Measurements from ENCODE around the gene HPF1.
"Not testable (repeated sequence)": the region's sequence is repeated elsewhere in the genome, so short reads cannot be mapped to it uniquely, and the experiment has no call there.

HPF1 gene

GRCh38 chr4:169757575-169758184 lies at the start of gene HPF1:
Gene HPF1, minus strand, starts transcription at chr4:169757944. Its CDS starts 67 bp downstream, at chr4:169757877.
- peak; percentile 96 for FAIRE-seq

GRCh38 chr4:169806770-169807169 lies 49.0 kb upstream of the HPF1 start:
- FAIRE-seq, result not testable (repeated sequence)

DNA sequence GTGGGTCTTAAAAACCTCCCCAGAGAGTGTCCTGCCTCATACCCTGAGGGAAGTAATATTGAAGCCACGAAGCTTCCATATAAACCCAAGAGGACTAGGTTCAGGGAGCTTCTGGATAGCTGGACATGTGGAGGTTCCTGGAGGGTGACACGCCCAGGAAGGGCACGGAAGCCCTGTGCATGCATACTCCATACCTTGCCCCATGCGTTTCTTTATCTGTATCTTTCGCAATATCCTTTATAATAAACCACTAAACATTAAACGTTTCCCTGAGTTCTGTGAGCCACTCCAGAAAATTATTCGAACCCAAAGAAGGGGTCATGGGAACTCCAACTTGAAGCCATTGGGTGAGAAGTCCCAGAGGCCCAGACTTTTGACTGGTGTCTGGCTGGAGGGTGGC lies 45.7 kb upstream of the HPF1 start:
- no peak for FAIRE-seq

DNA sequence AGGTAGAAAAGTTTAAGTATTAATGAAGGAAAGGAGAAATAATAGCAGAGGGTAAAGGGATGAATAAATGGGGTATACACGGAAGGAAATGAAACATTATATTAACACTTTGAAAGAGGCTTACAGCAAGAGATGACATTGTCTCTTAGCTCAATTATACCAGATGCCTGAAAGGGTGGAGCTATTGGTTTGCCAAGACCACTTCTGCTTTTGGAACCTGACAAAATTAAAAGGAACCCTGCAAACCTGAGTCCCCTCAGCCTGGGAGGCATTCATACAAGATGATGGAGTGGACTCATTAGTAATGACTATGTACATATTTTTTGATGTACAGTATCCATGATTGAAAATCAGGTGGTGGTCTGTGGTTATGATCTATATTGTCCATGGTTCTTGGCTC lies 45.1 kb upstream of the HPF1 start:
- FAIRE-seq, result no peak

DNA sequence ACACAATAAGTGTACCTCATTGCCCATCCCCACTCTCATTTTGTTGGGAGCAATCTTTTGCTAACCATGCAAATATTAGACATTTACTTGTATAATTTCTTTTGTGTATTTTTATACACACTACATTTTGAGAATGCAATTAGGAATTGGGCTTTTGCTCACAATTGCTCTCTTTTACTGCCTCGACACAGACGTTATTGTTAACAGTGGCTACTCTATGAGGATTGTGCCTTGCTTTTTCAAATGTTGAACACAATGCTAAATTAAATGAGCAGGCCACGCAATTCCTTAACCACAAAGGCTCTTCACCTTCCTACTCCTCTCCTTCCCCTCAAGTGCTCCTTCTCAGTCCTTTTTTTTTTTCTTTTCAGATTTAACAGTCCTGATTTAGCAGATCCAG lies 42.8 kb upstream of the HPF1 start:
- no peak for FAIRE-seq

- FAIRE-seq, result no peak
These were observed 41.5 kb upstream of the HPF1 start for GRCh38 chr4:169799260-169799659.

DNA sequence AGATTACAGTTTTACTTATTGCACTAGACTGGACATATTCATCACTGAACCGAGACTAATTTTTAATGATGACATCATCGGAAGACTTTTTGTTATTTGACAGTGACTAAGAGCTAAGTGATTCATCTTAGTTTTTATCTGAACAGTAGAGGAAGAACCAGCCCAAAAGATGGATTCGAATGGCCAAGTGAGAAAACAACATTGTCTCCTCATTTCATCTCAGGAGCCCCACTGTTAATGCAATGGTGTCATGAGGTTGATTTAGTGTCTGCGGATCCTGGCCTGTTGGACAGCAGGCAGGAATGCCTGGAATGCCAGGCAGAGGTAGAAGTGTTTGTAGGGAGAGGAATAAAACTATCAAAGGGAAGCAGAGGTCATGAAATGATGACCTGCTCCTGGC lies 37.8 kb upstream of the HPF1 start:
- FAIRE-seq, result no peak

DNA sequence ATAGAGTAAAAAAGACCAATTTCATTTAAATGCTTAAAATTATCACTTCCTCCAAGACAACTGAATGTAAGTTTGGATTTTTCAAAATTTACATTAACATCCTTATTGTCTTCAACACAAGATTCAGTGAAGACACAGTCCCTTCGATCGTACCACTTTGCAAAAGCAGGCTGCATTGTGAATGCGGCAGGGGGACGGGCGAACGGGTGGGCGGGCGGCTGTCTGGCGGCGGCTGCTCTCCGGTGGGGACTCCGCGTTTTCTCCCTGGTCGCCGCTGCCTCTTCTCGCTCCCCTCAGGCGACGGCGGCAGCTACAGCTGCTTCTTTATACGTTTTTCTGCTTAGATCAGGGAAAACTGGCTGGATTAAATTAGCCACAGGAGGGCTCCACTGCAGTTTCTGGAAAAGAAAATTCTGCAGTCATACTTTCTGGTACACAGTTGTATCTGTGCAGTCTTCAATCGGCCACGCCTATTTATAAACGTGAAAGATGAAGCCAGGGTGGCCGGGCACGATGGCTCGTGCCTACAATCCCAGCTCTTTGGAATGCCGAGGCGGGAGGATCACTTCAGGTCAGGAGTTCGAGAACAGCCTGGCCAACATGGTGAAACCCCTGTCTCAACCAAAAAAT lies 33.9 kb upstream of the HPF1 start:
- FAIRE-seq, result no peak

GRCh38 chr4:169791062-169791461 lies 33.3 kb upstream of the HPF1 start:
- no peak for FAIRE-seq

DNA sequence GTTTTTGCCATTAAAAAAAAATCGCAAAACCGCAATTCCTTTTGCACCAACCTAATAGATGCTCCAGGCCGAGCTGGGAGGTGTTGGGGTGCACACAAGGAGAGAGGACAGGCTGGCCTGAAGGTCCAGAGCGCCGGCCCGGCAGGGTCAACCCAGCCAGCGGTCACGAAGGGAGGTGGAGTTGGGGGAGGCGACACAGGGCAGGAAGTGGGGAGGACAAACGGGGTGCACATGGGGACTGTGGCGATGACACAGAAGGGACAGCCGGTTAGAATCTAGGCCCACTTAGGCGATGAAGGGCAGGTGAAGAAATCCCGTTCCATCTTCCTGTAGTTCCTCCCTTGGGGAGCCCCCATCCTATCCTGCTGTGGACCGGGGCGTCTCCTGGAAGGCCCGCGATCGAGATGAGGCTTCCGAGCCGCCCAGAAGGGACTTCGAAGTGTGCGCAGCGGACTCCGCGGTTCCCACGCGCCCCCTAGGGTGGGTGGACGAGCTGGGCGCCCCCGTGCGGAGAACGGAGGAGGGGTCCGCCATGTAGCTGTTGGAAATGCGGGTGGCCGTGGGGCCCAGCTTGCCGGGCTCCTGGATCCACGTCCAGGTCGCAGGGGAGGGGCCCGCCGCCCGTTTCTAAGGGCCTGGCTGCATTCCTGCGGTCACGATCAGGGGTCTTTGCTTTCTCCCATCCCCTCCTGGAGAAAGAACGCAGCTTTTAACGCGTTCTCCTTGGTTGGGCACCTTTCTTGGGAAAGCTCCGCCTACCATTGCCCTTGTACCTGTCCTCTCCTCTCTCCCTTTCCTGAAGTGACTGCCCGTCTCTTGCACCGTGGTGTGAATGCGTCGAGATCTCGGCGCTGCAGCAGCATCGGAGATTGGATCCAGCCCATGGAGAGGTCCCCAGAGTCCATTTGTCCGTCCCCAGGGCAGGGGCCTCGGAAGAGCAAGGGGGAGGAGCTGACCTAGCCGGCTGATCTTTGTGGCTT lies 17.0 kb upstream of the HPF1 start:
- FAIRE-seq, result no peak

DNA sequence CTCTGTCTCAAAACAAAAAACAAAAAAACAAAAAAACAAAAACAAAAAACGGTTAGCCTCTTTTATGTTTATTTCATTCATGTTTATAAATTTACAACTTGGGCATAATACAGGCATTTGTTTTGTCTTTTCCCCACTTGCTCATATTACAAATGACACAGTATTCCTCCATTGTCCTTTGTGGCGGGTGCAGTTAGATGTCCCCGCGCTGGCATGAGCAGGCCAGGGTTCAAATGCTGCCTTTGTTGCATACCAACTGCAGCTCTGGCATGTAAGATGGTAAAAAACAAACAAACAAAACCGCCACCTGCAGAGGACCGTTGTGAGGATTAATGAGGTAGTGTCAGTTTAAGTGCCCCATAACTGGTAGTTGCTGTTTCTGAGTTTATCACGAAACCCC lies 16.1 kb upstream of the HPF1 start:
- no peak for FAIRE-seq

DNA sequence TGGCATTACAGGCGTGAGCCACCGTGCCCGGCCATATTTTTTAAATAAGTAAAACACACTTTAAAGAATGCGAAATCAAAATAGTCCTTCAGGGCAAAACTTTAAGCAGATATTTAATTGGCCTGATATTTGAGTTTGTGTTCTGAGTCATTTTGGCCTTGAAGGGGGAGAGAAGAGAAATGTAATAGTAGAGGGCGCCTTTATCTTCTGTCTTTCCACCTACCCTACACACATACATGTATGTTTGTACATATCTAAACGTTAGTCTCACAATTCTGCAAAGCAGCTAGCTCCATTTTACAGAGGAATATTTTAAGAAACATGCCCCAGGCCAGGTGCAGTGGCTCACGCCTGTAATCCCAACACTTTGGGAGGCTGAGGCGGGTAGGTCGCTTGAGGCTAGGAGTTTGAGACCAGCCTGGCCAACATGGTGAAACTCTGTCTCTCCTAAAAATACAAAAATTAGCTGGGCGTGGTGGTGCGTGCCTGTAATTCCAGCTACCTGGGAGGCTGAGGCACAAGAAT lies 13.9 kb upstream of the HPF1 start:
- not testable (repeated sequence) for FAIRE-seq

GRCh38 chr4:169770416-169770815 lies 12.7 kb upstream of the HPF1 start:
- no peak for FAIRE-seq

DNA sequence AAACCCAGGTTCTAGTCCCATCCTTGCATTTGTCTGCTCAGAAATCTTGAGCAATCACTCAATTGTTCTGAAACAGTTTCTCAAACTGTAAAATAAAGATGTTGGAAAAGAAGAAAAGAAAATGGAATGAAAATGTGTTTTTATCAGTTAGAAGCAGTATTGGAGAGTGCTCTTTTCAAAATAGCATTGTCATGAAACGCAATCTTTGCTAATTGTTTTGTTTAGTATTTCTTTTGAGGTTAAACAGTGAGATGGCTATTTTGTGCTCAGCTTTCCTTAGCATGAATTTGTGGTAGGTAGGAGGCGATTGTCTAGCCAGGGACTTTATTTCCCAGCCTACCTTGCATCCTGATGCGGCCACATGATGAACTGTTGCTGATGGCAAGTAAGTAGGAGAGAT lies 10.6 kb upstream of the HPF1 start:
- no peak for FAIRE-seq

DNA sequence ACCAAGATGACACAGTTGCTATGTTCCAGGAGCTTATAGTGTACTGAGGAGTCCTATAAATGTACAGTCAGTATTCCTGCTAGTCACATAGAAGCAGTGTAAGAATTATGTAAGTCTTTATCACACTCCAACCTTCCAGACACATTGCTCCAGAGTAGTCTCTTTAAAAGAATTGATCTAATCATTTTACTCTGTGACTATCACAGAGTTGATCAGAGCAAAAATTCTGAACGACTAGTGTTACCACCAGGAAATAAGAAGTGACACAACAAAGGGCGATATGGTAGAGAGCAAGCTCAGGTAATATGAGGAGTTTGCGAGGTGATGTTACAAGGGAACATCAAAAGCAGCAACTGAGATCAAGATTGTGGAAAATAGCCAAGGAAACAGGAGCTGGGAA lies 9.0 kb upstream of the HPF1 start:
- FAIRE-seq, result no peak

DNA sequence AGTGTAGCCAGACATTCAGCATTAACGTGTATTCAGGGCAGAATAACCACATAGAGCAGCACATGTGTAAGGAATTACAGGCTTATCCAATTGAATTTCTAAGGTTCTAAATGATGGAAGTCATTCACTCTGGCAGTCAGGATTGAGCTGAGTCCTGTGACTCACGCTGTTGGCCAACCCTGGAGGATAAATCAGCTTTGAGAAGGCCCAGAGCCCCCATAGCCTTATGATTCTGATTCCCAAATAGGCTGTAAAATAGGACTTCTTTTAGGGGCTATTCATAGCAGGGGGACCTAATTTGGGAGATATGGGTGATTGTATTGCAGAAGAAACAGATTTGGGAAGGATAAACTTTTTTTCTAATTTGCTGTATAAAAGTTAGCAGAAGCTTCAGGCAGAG lies 8.1 kb upstream of the HPF1 start:
- no peak for FAIRE-seq

DNA sequence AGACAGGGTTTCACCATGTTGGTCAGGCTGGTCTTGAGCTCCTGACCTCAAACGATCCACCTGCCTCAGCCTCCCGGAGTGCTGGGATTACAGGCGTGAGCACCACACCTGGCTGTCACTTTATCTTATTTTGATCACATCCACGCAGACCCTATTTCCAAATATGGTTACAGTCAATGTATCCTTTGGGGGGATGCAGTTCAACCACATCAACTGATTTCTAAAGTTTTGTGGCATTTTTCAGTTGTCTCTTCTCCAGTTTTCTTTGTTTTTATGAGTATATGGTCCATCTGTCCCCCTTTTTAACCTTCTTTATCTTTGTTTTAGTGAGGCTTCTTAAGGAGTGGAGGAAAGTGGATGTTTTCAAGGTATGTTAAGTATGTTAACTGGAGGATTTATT lies 4.1 kb upstream of the HPF1 start:
- no peak for FAIRE-seq

DNA sequence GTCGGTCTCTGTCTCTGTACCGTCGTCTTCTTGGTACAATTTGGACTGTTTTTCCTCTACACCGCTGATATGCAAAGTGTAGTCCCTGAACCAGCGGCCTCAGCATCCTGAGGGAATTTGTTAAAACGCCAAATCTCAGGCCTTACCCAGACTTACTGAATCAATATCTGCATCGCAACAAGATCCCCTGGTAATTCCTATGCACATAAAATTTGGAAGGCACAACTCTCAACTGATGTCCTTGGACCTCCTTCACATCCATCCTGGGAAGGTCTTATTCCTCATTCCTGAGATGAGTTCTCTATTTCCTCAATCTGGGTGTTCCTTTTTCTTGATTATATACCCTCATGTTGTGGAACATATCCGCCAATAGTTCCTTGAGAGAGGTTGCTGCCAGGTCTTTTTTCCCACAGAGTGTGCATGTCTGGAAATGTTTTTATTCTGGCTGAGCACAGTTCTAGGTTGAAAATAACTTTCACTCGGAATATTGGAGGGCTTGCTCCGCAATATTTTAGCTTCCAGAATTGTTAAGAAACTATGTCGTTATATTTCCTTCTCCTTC lies 738 bp upstream of the HPF1 start:
- FAIRE-seq, result no peak

GRCh38 chr4:169756971-169757574 lies 671 bp downstream of the HPF1 start:
- no peak for FAIRE-seq

DNA sequence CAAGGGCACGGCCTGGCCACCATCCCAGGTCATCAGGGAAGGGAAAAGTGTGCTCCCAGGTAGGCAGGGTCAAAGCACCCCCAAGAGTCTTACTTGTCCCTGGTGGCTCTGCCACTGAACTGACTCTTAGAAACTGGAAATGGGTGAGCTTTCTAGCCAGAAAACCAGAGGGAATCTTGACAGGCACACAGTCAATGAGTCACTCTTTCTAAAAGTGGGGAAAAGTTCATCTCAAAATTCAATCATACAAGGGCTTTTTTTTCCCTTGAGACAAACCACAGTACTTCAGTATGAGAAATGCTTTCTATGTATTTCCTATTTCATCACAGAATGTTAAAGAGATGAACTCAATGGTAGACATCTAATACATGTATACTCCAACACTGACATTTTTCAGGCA lies 12.5 kb downstream of the HPF1 start:
- no peak for FAIRE-seq

GRCh38 chr4:169744601-169745000 lies 13.1 kb downstream of the HPF1 start:
- FAIRE-seq, result no peak

DNA sequence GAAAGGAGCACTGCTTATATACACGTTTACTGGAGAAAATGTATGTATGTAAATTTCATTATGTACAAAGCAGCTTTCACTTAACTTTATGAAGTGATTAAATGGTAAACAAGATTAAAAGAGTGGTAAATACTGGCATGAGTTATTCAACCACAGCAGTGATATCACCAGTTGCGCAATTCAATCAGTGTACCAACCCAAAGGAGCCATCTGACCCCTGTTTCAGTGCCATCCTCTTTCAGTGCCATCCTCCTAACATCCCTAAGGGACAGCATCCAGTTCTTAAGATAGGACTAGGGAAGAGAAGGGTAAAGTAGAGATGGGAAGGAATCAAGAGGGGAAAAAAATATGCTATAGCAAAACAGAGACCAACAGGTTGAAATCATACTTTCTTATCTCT lies 16.2 kb downstream of the HPF1 start:
- FAIRE-seq, result no peak

DNA sequence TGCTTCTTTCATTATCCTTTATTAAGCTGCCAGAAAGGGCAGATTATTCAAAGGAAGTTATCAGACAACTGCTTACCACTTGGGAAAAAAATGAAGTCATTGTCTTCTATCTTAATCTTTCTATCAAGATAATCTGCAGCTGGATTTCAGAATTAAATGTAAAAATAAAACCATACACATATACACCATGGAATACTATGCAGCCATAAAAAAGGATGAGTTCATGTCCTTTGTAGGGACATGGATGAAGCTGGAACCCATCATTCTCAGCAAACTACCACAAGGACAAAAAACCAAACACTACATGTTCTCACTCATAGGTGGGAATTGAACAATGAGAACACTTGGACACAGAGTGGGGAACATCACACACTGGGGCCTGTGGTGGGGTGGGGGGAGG lies 19.1 kb downstream of the HPF1 start:
- FAIRE-seq, result not testable (repeated sequence)

All from G401.6 (cell line).